Stimulated activated CD4-positive, alpha-beta T cell treated with anti-CD3 and anti-CD28 coated beads, Interleukin-1b, Interleukin-23, amount 100 ng/mL, for 24 hours (primary cell): ENCODE measurements around the gene HTATSF1.

ENCODE experiments used
- DNase-seq, 4 experiments: peaks; one replicate each; pipeline ENCODE4 v3.0.0-alpha.2; 2020; ENCODE audit warnings: low read depth in 4 of 4, low spot score in 1 of 4

HTATSF1 gene

GRCh38 chrX:136497556-136498052, at the start of gene HTATSF1:
Gene HTATSF1, plus strand, starts transcription at chrX:136497592. Its CDS starts 93 bp downstream, at chrX:136497685.
- peak in 1 of 4 experiments; percentile 0 for DNase-seq

- no peak for DNase-seq
These were observed 49.4 kb upstream of the HTATSF1 start for GRCh38 chrX:136447968-136448367.

GRCh38 chrX:136450050-136450830, 47.2 kb upstream of the HTATSF1 start:
- no peak for DNase-seq

GRCh38 chrX:136452614-136453013, 44.8 kb upstream of the HTATSF1 start:
- DNase-seq = no peak

- no peak for DNase-seq
These were observed 44.3 kb upstream of the HTATSF1 start for GRCh38 chrX:136453114-136453513.

GRCh38 chrX:136453771-136454170, 43.6 kb upstream of the HTATSF1 start:
- no peak for DNase-seq

GRCh38 chrX:136456133-136456532, 41.3 kb upstream of the HTATSF1 start:
- no peak for DNase-seq

- DNase-seq = no peak
These were observed 40.0 kb upstream of the HTATSF1 start for GRCh38 chrX:136457303-136457917.

GRCh38 chrX:136464589-136464988, 32.8 kb upstream of the HTATSF1 start:
- DNase-seq = no peak

GRCh38 chrX:136467303-136467702, 30.1 kb upstream of the HTATSF1 start:
- DNase-seq = no peak

GRCh38 chrX:136468391-136469103, 28.8 kb upstream of the HTATSF1 start:
- no peak for DNase-seq

GRCh38 chrX:136473663-136474062, 23.7 kb upstream of the HTATSF1 start:
- no peak for DNase-seq

- no peak for DNase-seq
These were observed 22.2 kb upstream of the HTATSF1 start for GRCh38 chrX:136475236-136475635.

- DNase-seq = no peak
These were observed 20.9 kb upstream of the HTATSF1 start for GRCh38 chrX:136476501-136476900.

GRCh38 chrX:136477026-136477425, 20.4 kb upstream of the HTATSF1 start:
- no peak for DNase-seq

GRCh38 chrX:136480383-136480782, 17.0 kb upstream of the HTATSF1 start:
- no peak for DNase-seq

- no peak for DNase-seq
These were observed 9.7 kb upstream of the HTATSF1 start, which contains the start of gene BRS3 for GRCh38 chrX:136487647-136488046. Gene BRS3, plus strand, starts transcription at chrX:136487947. Its CDS starts 168 bp downstream, at chrX:136488115.

- DNase-seq = no peak
These were observed 8.7 kb upstream of the HTATSF1 start for GRCh38 chrX:136488706-136489105.

- no peak for DNase-seq
These were observed 5.6 kb upstream of the HTATSF1 start for GRCh38 chrX:136491832-136492231.

- DNase-seq = no peak
These were observed 4.4 kb upstream of the HTATSF1 start for GRCh38 chrX:136493011-136493410.

- no peak for DNase-seq
These were observed 2.3 kb upstream of the HTATSF1 start for GRCh38 chrX:136495043-136495442.
